Stimulated activated CD8-positive, alpha-beta memory T cell treated with anti-CD3 and anti-CD28 coated beads, Interleukin-12 subunit alpha, Interleukin-12 subunit beta, amount 100 ng/mL, for 24 hours (primary cell): Measurements from ENCODE around the gene ARID4B.
"Not testable (repeated sequence)": the region's sequence is repeated elsewhere in the genome, so short reads cannot be mapped to it uniquely, and the experiment has no call there.

Experiments
- DNase-seq: peaks from one replicate; pipeline ENCODE4 v3.0.0-alpha.2; 2020; ENCODE audit errors: extremely low read depth

Gene ARID4B

GRCh38 chr1:235225299-235225698 lies 102.7 kb downstream of the ARID4B start:
- DNase-seq = no peak

GRCh38 chr1:235221653-235222375 lies 106.2 kb downstream of the ARID4B start:
- DNase-seq = no peak

- no peak for DNase-seq
Observed at GRCh38 chr1:235215453-235215852, 112.5 kb downstream of the ARID4B start.

- DNase-seq = not testable (repeated sequence)
Observed at GRCh38 chr1:235214962-235215361, 113.0 kb downstream of the ARID4B start.

- no peak for DNase-seq
Observed at GRCh38 chr1:235213752-235214151, 114.2 kb downstream of the ARID4B start.

GRCh38 chr1:235211517-235211916 lies 116.5 kb downstream of the ARID4B start:
- DNase-seq = no peak

GRCh38 chr1:235207209-235207565 lies 120.8 kb downstream of the ARID4B start:
- no peak for DNase-seq

GRCh38 chr1:235206533-235207208 lies 121.3 kb downstream of the ARID4B start:
- no peak for DNase-seq

- no peak for DNase-seq
Observed at GRCh38 chr1:235205687-235206086, 122.3 kb downstream of the ARID4B start.

GRCh38 chr1:235203428-235203827 lies 124.6 kb downstream of the ARID4B start:
- DNase-seq = no peak

- DNase-seq = not testable (repeated sequence)
Observed at GRCh38 chr1:235202447-235202846, 125.5 kb downstream of the ARID4B start.

- DNase-seq = no peak
Observed at GRCh38 chr1:235199441-235199840, 128.5 kb downstream of the ARID4B start.

GRCh38 chr1:235190431-235190830 lies 137.5 kb downstream of the ARID4B start:
- DNase-seq = no peak

- no peak for DNase-seq
Observed at GRCh38 chr1:235187316-235187715, 140.7 kb downstream of the ARID4B start.

- DNase-seq = no peak
Observed at GRCh38 chr1:235181561-235182245, 146.3 kb downstream of the ARID4B start.

- DNase-seq = no peak
Observed at GRCh38 chr1:235180916-235181460, 147.0 kb downstream of the ARID4B start.

- DNase-seq = no peak
Observed at GRCh38 chr1:235176486-235176885, 151.5 kb downstream of the ARID4B start.

GRCh38 chr1:235169986-235170385 lies 158.0 kb downstream of the ARID4B start:
- DNase-seq = no peak

GRCh38 chr1:235168375-235168774 lies 159.6 kb downstream of the ARID4B start:
- no peak for DNase-seq

- no peak for DNase-seq
Observed at GRCh38 chr1:235161685-235162327, 166.2 kb downstream of the ARID4B start.

GRCh38 chr1:235160957-235161684 lies 166.9 kb downstream of the ARID4B start, which contains the start of gene RBM34:
Gene RBM34 (minus strand): TSS chr1:235161250. CDS start chr1:235161226, 24 bp downstream.
- peak; percentile 80 for DNase-seq
